Suprapubic skin (tissue), 4 donors: Measurements from ENCODE around the gene PTPRD. TPM values are rescaled to one million over a fixed set of nuclear protein-coding genes. Genes with fewer than 3 reads are reported as not detected.
"Not testable (repeated sequence)": the region's sequence is repeated elsewhere in the genome, so short reads cannot be mapped to it uniquely, and the experiment has no call there.

Source experiments
- DNase-seq, 2 donors: peaks; one replicate each; pipeline ENCODE4 v3.0.0-alpha.2; 2019; ENCODE audit warnings: low spot score in 2 of 2
- H3K27ac ChIP-seq: fragments of 200-600 bp; sonication (generic); one replicate; pipeline ENCODE4 v1.5.1; 2019
- H3K27me3 ChIP-seq: fragments of 200-600 bp; sonication (generic); one replicate; pipeline ENCODE4 v1.5.1; 2019
- H3K36me3 ChIP-seq: fragments of 200-600 bp; sonication (generic); one replicate; pipeline ENCODE4 v1.5.1; 2019
- H3K4me1 ChIP-seq: fragments of 200-600 bp; sonication (generic); one replicate; pipeline ENCODE4 v1.5.1; 2019
- H3K4me3 ChIP-seq: fragments of 200-600 bp; sonication (generic); one replicate; pipeline ENCODE4 v1.5.1; 2019; ENCODE audit warnings: mild to moderate bottlenecking
- H3K9me3 ChIP-seq: fragments of 200-600 bp; sonication (generic); one replicate; pipeline ENCODE4 v1.5.1; 2019
- EP300 ChIP-seq: sonication (generic); formaldehyde crosslinking; IDR thresholded peaks from one replicate; pipeline ENCODE4 v1.6.1; 2017; ENCODE audit warnings: antibody characterized with exemption
- POLR2A ChIP-seq, 2 donors: fragments of 450-650 bp; IDR thresholded peaks; one replicate each; pipeline ENCODE4 v1.6.1; 2017; ENCODE audit warnings: antibody characterized with exemption in 2 of 2, mild to moderate bottlenecking in 2 of 2, moderate library complexity in 2 of 2
- POLR2AphosphoS5 ChIP-seq, 3 donors: sonication (generic); formaldehyde crosslinking; IDR thresholded peaks; one replicate each; pipeline ENCODE4 v1.6.1; 2017; ENCODE audit warnings: antibody characterized with exemption in 3 of 3
- WGBS: methylation state at CpG from one replicate; pipeline ENCODE4 v1.1.5; 2018; 5-methylcytosine and 5-hydroxymethylcytosine counted together
- total RNA-seq, 4 donors: library from RNA; depleted of rRNA; stranded (reverse); fragments of >200 nt; gene quantifications; one replicate each; pipeline ENCODE4 v1.1.0, GENCODE V29; 2016
- TF ChIP-seq, protein P1 (sequence below), 2 donors: fragments of 200-600 bp in 1 of 2; fragments of 450-650 bp in 1 of 2; sonication (generic) in 1 of 2; IDR thresholded peaks; one replicate each; pipeline ENCODE4 v1.5.1; 2016 to 2019; ENCODE audit warnings: antibody characterized with exemption in 2 of 2, mild to moderate bottlenecking in 1 of 2, moderate library complexity in 1 of 2

The PTPRD gene
- total RNA-seq, 4 donors from 2014 or later = 0.49 to 3.3 (median 2.5) TPM

- Histone ChIP-seq H3K9me3 (no peaks in the 10 kb centered on the region), H3K27ac (no peak overlapping the region), H3K36me3 (no peaks in the 10 kb centered on the region), H3K4me1 (no peaks in the 10 kb centered on the region), H3K4me3 (no peak overlapping the region), H3K27me3 (no peaks in the 10 kb centered on the region)
- TF ChIP-seq, protein P1, sequence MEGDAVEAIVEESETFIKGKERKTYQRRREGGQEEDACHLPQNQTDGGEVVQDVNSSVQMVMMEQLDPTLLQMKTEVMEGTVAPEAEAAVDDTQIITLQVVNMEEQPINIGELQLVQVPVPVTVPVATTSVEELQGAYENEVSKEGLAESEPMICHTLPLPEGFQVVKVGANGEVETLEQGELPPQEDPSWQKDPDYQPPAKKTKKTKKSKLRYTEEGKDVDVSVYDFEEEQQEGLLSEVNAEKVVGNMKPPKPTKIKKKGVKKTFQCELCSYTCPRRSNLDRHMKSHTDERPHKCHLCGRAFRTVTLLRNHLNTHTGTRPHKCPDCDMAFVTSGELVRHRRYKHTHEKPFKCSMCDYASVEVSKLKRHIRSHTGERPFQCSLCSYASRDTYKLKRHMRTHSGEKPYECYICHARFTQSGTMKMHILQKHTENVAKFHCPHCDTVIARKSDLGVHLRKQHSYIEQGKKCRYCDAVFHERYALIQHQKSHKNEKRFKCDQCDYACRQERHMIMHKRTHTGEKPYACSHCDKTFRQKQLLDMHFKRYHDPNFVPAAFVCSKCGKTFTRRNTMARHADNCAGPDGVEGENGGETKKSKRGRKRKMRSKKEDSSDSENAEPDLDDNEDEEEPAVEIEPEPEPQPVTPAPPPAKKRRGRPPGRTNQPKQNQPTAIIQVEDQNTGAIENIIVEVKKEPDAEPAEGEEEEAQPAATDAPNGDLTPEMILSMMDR (IDR thresholded peaks at IDR 0.05) = no peak
- no peak for TF ChIP-seq EP300
- 44% methylated on average over 4 of the region's 4 CpGs for WGBS
- no peak for DNase-seq
Observed at GRCh38 chr9:9045072-9045471, 1567.7 kb downstream of the PTPRD start.

GRCh38 chr9:9043788-9044187 is 1569.0 kb downstream of the PTPRD start:
- not testable (repeated sequence) for H3K36me3 ChIP-seq, H3K4me3 ChIP-seq, H3K27me3 ChIP-seq, H3K9me3 ChIP-seq, H3K4me1 ChIP-seq, DNase-seq, H3K27ac ChIP-seq
- 93% methylated on average over 3 of the region's 3 CpGs for WGBS

- no peak for DNase-seq
- Histone ChIP-seq H3K27me3 (no peaks in the 10 kb centered on the region), H3K4me3 (no peak overlapping the region), H3K9me3 (no peaks in the 10 kb centered on the region), H3K4me1 (no peaks in the 10 kb centered on the region), H3K27ac (no peak overlapping the region), H3K36me3 (no peaks in the 10 kb centered on the region)
- TF ChIP-seq POLR2AphosphoS5 (IDR thresholded peaks at IDR 0.05) (no peak), POLR2A (IDR thresholded peaks at IDR 0.05) (no peak), EP300 (no peak)
- TF ChIP-seq, protein P1 (IDR thresholded peaks at IDR 0.05) = no peak
- 52% methylated on average over 3 of the region's 3 CpGs for WGBS
Observed at GRCh38 chr9:9041756-9042155, 1571.0 kb downstream of the PTPRD start.

- H3K4me1 ChIP-seq = no peaks in the 10 kb centered on the region
- TF ChIP-seq POLR2A (IDR thresholded peaks at IDR 0.05) (no peak), POLR2AphosphoS5 (IDR thresholded peaks at IDR 0.05) (no peak), EP300 (no peak)
- TF ChIP-seq, protein P1 (IDR thresholded peaks at IDR 0.05) = no peak
- H3K36me3 ChIP-seq = no peaks in the 10 kb centered on the region
- H3K4me3 ChIP-seq = no peak overlapping the region
- DNase-seq = no peak
- H3K27me3 ChIP-seq = no peaks in the 10 kb centered on the region
- no peak overlapping the region for H3K27ac ChIP-seq
- H3K9me3 ChIP-seq = no peaks in the 10 kb centered on the region
- WGBS = 80% methylated on average over 2 of the region's 2 CpGs
Observed at GRCh38 chr9:9033022-9033421, 1579.8 kb downstream of the PTPRD start.

GRCh38 chr9:9016597-9016996 is 1596.2 kb downstream of the PTPRD start:
- no peak for DNase-seq
- WGBS = 72% methylated on average over 3 of the region's 3 CpGs

GRCh38 chr9:9004810-9005209 is 1608.0 kb downstream of the PTPRD start:
- DNase-seq = no peak
- 60% methylated on average over 3 of the region's 3 CpGs for WGBS
- no peak for TF ChIP-seq EP300
- no peak for TF ChIP-seq POLR2A (IDR thresholded peaks at IDR 0.05)
- TF ChIP-seq POLR2AphosphoS5 (IDR thresholded peaks at IDR 0.05) = no peak
- TF ChIP-seq, protein P1 (IDR thresholded peaks at IDR 0.05) = no peak
- no peak overlapping the region for H3K27ac ChIP-seq
- no peaks in the 10 kb centered on the region for H3K4me1 ChIP-seq
- H3K4me3 ChIP-seq = no peak overlapping the region
- H3K36me3 ChIP-seq = no peaks in the 10 kb centered on the region
- no peaks in the 10 kb centered on the region for H3K27me3 ChIP-seq
- no peaks in the 10 kb centered on the region for H3K9me3 ChIP-seq

More at GRCh38 chr9:9016597-9016996, 1596.2 kb downstream of the PTPRD start:
- Histone ChIP-seq H3K36me3 (no peaks in the 10 kb centered on the region), H3K4me3 (no peak overlapping the region), H3K9me3 (no peaks in the 10 kb centered on the region), H3K27me3 (no peaks in the 10 kb centered on the region), H3K27ac (no peak overlapping the region), H3K4me1 (no peaks in the 10 kb centered on the region)
- TF ChIP-seq, protein P1 (IDR thresholded peaks at IDR 0.05) = no peak
- TF ChIP-seq POLR2AphosphoS5 (IDR thresholded peaks at IDR 0.05) = no peak
- no peak for TF ChIP-seq POLR2A (IDR thresholded peaks at IDR 0.05)
- no peak for TF ChIP-seq EP300
